Liver (tissue), 9 donors: ENCODE data around the gene IL5RA. TPM values are rescaled to one million over a fixed set of nuclear protein-coding genes. Genes with fewer than 3 reads are reported as not detected.

Source experiments
- DNase-seq: peaks from one replicate; pipeline ENCODE4 v3.0.0-alpha.2; 2017; ENCODE audit warnings: low spot score
- H3K27ac ChIP-seq, 2 donors: one replicate each; pipeline ENCODE4 v1.7.0; 2013; ENCODE audit warnings: inconsistent platforms in 2 of 2, low read length in 2 of 2, control low read depth in 1 of 2, low read depth in 1 of 2, mild to moderate bottlenecking in 1 of 2
- H3K27me3 ChIP-seq, 4 donors: one replicate each; pipeline versions ENCODE4 v1.6.1 to v1.7.0; 2013; ENCODE audit warnings: low read length in 3 of 4, inconsistent platforms in 1 of 4, mild to moderate bottlenecking in 1 of 4, moderate library complexity in 1 of 4; ENCODE audit not compliant: control insufficient read depth in 4 of 4, insufficient read depth in 4 of 4
- H3K36me3 ChIP-seq, 4 donors: one replicate each; pipeline versions ENCODE4 v1.6.1 to v1.7.0; 2013; ENCODE audit warnings: low read length in 3 of 4, mild to moderate bottlenecking in 3 of 4, low read depth in 1 of 4, moderate library complexity in 1 of 4; ENCODE audit not compliant: control insufficient read depth in 4 of 4, insufficient read depth in 3 of 4
- H3K4me1 ChIP-seq, 4 donors: one replicate each; pipeline versions ENCODE4 v1.6.1 to v1.7.0; 2013; ENCODE audit warnings: low read length in 3 of 4, mild to moderate bottlenecking in 3 of 4, moderate library complexity in 1 of 4; ENCODE audit not compliant: control insufficient read depth in 4 of 4, insufficient read depth in 4 of 4
- H3K4me3 ChIP-seq, 3 donors: one replicate each; pipeline versions ENCODE4 v1.6.1 to v1.7.0; 2013; ENCODE audit warnings: low read length in 3 of 3, control low read depth in 1 of 3, low read depth in 1 of 3, mild to moderate bottlenecking in 1 of 3
- H3K9ac ChIP-seq, 2 donors: one replicate each; pipeline ENCODE4 v1.7.0; 2013; ENCODE audit warnings: low read length in 2 of 2, mild to moderate bottlenecking in 2 of 2, moderate library complexity in 2 of 2, control low read depth in 1 of 2, low read depth in 1 of 2
- H3K9me3 ChIP-seq, 4 donors: one replicate each; pipeline versions ENCODE4 v1.6.1 to v1.7.0; 2013; ENCODE audit warnings: low read length in 3 of 4; ENCODE audit not compliant: control insufficient read depth in 4 of 4
- EGR1 ChIP-seq, 2 donors: IDR thresholded peaks; 2 replicates each; pipeline ENCODE4 v1.6.1; 2016 to 2018; ENCODE audit warnings: antibody characterized with exemption in 2 of 2, low read depth in 2 of 2
- FOXA1 ChIP-seq: IDR thresholded peaks from 2 replicates; pipeline ENCODE4 v1.6.1; 2016; ENCODE audit warnings: antibody characterized with exemption
- FOXA2 ChIP-seq: IDR thresholded peaks from 2 replicates; pipeline ENCODE4 v1.6.1; 2016; ENCODE audit warnings: antibody characterized with exemption
- GABPA ChIP-seq, 2 donors: IDR thresholded peaks in 1 of 2; conservative IDR thresholded peaks in 1 of 2; 2 replicates each; pipeline ENCODE4 v1.6.1; 2016; ENCODE audit warnings: antibody characterized with exemption in 2 of 2, mild to moderate bottlenecking in 1 of 2, moderate library complexity in 1 of 2
- HNF4A ChIP-seq, 2 donors: conservative IDR thresholded peaks; 2 replicates each; pipeline ENCODE4 v1.6.1; 2016; ENCODE audit warnings: antibody characterized with exemption in 2 of 2, mild to moderate bottlenecking in 2 of 2
- HNF4G ChIP-seq: IDR thresholded peaks from 2 replicates; pipeline ENCODE4 v1.6.1; 2016; ENCODE audit warnings: antibody characterized with exemption
- JUND ChIP-seq, 2 donors: IDR thresholded peaks; 2 replicates each; pipeline ENCODE4 v1.6.1; 2016; ENCODE audit warnings: antibody characterized with exemption in 2 of 2
- NR2F2 ChIP-seq: IDR thresholded peaks from 2 replicates; pipeline ENCODE4 v1.6.1; 2016; ENCODE audit warnings: antibody characterized with exemption
- RAD21 ChIP-seq, 2 donors: IDR thresholded peaks; 2 replicates each; pipeline ENCODE4 v1.6.1; 2016; ENCODE audit warnings: antibody characterized with exemption in 2 of 2, mild to moderate bottlenecking in 2 of 2
- REST ChIP-seq: IDR thresholded peaks from 2 replicates; pipeline ENCODE4 v1.6.1; 2016; ENCODE audit warnings: antibody characterized with exemption, mild to moderate bottlenecking
- RXRA ChIP-seq, 2 donors: IDR thresholded peaks; 2 replicates each; pipeline ENCODE4 v1.6.1; 2017 to 2018; ENCODE audit warnings: antibody characterized with exemption in 2 of 2, mild to moderate bottlenecking in 1 of 2
- SP1 ChIP-seq: IDR thresholded peaks from 2 replicates; pipeline ENCODE4 v1.6.1; 2018; ENCODE audit warnings: antibody characterized with exemption, mild to moderate bottlenecking
- TAF1 ChIP-seq: conservative IDR thresholded peaks from 2 replicates; pipeline ENCODE4 v1.6.1; 2016; ENCODE audit warnings: antibody characterized with exemption, mild to moderate bottlenecking
- YY1 ChIP-seq: IDR thresholded peaks from 2 replicates; pipeline ENCODE4 v1.6.1; 2016; ENCODE audit warnings: antibody characterized with exemption, mild to moderate bottlenecking
- ZBTB33 ChIP-seq: IDR thresholded peaks from 2 replicates; pipeline ENCODE4 v1.6.1; 2016; ENCODE audit warnings: antibody characterized with exemption
- WGBS: extraction: QIAGEN DNeasy Blood & Tissue Kit; methylation state at CpG from one replicate; pipeline ENCODE4 v1.1.7; 2013; 5-methylcytosine and 5-hydroxymethylcytosine counted together
- polyA plus RNA-seq, 2 donors: library from polyadenylated mRNA; stranded (reverse) in 1 of 2; unstranded in 1 of 2; fragments of 200-250 nt in 1 of 2; fragments of >200 nt in 1 of 2; fragmentation: Nextera tagmentation in 1 of 2; extraction: Ambion mirVana in 1 of 2; gene quantifications; one replicate each; pipeline versions ENCODE4 v1.2.1 to v1.2.3, GENCODE V29; 2013 to 2015
- total RNA-seq, 2 donors: library from RNA; depleted of rRNA; stranded (reverse); fragments of >200 nt; gene quantifications; one replicate each; pipeline ENCODE4 v1.2.3, GENCODE V29; 2014
- TF ChIP-seq, protein P1 (sequence below): IDR thresholded peaks from 2 replicates; pipeline ENCODE4 v1.6.1; 2016; ENCODE audit warnings: antibody characterized with exemption
- TF ChIP-seq, protein P2 (sequence below): IDR thresholded peaks from 2 replicates; pipeline ENCODE4 v1.6.1; 2016; ENCODE audit warnings: antibody characterized with exemption
- donor health status: healthy.
- donor health status: healthy.
- donor health status: healthy.
- donor health status: healthy.
- donor health status: healthy.

IL5RA gene
- total and polyA plus RNA-seq, 4 donors = 0.02 to 0.56 (median 0.08) TPM; not detected in 1

- Histone ChIP-seq H3K4me1 (no peaks in the 10 kb centered on the region), H3K9ac (no peak overlapping the region), H3K36me3 (no peaks in the 10 kb centered on the region), H3K4me3 (no peak overlapping the region), H3K9me3 (no peaks in the 10 kb centered on the region), H3K27ac (no peak overlapping the region), H3K27me3 (peaks cover 0 to 7% (median 0%) of the 10 kb centered on the region in 4 donors)
- 39% methylated on average over 4 of the region's 4 CpGs for WGBS
- TF ChIP-seq ZBTB33 (no peak), YY1 (no peak), GABPA (IDR thresholded peaks at IDR 0.05 in 1 of 2, conservative IDR thresholded peaks at IDR 0.05 in 1 of 2) (no peak), RAD21 (IDR thresholded peaks at IDR 0.05) (no peak), HNF4A (conservative IDR thresholded peaks at IDR 0.05) (no peak), NR2F2 (no peak), EGR1 (IDR thresholded peaks at IDR 0.05; ENCODE audit: low read depth in 2 of 2) (no peak), HNF4G (no peak), TAF1 (no peak), REST (no peak)
- TF ChIP-seq, protein P1, sequence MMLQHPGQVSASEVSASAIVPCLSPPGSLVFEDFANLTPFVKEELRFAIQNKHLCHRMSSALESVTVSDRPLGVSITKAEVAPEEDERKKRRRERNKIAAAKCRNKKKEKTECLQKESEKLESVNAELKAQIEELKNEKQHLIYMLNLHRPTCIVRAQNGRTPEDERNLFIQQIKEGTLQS = no peak
- TF ChIP-seq, protein P2, sequence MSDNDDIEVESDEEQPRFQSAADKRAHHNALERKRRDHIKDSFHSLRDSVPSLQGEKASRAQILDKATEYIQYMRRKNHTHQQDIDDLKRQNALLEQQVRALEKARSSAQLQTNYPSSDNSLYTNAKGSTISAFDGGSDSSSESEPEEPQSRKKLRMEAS = no peak
- DNase-seq = no peak
Measured at GRCh38 chr3:3113042-3113709, 3.0 kb upstream of the IL5RA start.

DNA sequence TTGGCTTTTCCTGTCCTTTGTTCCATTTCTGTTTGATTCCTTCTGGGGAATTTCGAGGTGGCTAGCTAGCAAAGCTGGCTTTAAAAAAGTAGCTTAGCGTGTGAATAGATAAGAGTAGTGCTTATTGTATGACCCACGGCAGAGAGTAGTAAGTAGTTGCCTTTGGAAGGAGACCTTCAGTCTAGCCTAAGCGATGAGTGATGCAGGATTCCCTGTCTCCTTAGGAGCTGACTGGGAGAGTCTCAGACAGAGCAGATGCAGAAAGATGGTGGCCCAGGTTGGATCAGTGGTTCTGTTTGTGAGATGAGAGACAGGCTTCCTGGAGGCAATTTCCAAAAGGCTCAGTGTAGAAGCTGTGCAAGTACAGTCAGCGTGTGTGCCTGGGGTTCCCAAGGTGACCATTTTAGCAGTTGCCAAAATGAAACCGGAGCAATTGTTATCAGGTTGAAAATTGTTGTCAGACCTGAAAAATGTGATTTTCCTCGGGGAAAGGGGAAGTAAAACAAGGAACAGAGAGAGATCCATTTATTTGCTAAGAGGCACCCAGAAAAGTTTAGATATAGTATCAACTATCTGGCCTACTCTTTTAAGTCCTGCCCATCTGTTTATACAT is 681 bp upstream of the IL5RA start:
- Histone ChIP-seq H3K4me1 (no peaks in the 10 kb centered on the region), H3K9me3 (no peaks in the 10 kb centered on the region), H3K27me3 (peaks cover 0 to 7% (median 0%) of the 10 kb centered on the region in 4 donors), H3K36me3 (no peaks in the 10 kb centered on the region), H3K4me3 (no peak overlapping the region), H3K9ac (no peak overlapping the region), H3K27ac (no peak overlapping the region)
- TF ChIP-seq YY1 = no peak
- no peak for TF ChIP-seq SP1
- TF ChIP-seq GABPA (IDR thresholded peaks at IDR 0.05 in 1 of 2, conservative IDR thresholded peaks at IDR 0.05 in 1 of 2) = no peak
- TF ChIP-seq ZBTB33 = no peak
- no peak for TF ChIP-seq RXRA (IDR thresholded peaks at IDR 0.05)
- TF ChIP-seq, protein P1 = no peak
- no peak for TF ChIP-seq FOXA2
- TF ChIP-seq JUND (IDR thresholded peaks at IDR 0.05) = no peak
- TF ChIP-seq, protein P2 = no peak
- TF ChIP-seq HNF4G = no peak
- no peak for TF ChIP-seq NR2F2
- TF ChIP-seq TAF1 = no peak
- no peak for TF ChIP-seq FOXA1
- TF ChIP-seq RAD21 (IDR thresholded peaks at IDR 0.05) = no peak
- WGBS = 63% methylated on average over 7 of the region's 7 CpGs
- DNase-seq = no peak
